NCI-H1930 (cell line): ENCODE results near the gene FZD2.
"Not testable (repeated sequence)": the region's sequence is repeated elsewhere in the genome, so short reads cannot be mapped to it uniquely, and the experiment has no call there.

Experiments used
- DNase-seq, 2 experiments: peaks; one replicate each; lab custom pipeline; 2025; lab: John Stamatoyannopoulos, UW

FZD2 gene

DNA sequence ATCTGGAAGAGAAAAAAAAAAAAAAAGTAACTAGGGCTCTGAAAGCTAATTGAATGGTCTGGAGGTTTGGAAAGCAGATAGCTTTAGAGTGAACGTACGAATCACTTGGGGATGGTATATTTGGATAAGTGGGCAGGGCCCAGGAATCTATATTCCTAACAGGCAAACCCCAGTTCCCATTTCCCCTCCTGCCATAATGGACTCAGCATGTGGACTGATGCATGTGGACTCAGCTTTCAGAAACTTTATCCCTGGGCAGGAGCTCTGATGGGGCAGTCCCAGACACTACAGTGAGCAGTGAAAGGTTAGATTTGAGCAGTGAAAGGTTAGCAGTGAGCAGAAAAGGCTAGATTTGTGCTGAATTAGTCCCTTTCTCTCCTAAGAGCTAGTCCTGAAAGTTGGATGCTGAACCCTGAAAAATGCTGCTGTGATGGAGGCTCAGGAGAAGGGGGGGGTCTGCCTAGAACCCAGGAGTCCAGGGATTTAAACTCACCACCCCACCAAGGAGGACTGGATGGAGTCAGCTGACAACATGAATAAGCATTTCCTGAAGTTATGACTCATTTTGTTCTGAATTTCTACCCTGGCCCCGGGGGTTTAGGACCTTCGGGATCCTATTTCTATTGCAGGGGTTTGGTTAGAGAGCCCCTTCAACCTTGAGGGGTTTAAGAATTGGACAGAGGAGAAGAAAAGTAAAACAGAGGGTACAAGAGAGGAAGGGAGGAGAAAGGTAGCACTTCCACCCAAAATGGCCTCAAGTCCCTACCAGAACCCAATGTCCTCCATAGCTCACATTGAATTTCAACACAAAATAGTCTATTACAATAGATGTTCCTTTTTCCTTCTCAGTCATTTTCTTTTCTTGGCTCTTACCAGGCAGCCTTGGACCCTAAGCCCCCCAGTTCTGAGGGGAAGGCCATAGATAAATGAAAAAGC lies 10.3 kb upstream of the FZD2 start:
- DNase-seq, result no peak

DNA sequence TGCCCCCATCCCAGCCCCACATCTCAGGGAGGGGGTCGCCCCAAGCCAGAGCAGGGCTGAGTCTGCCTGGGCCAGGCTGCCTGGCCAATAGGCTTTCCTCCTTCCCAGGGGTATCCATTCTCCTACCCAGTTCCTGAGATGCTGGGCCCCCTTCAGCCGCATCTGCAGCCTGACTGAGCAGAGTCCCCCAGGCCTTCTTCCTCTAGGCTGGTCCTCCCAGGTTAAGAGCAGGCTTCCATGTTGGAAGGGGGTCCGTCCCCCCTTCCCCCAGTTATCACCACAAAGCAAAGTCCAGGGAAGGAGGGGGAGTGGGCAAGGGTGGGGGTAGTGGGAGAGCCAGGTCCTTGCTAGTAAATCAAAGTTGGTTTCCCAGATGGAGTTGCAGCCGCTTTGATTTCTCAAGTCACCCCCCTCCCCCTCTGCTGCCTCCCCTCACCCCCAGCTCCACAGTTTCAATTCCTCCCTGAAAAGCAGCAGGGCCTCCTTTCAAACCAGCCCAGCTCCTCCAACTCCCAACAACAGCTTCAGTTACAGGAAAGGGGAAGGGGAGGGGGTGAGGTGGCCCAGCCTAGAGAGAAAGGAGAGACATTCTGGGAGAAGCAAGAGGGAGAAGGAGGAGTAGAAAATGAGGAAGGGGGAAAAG lies 9.5 kb upstream of the FZD2 start:
- no peak for DNase-seq

DNA sequence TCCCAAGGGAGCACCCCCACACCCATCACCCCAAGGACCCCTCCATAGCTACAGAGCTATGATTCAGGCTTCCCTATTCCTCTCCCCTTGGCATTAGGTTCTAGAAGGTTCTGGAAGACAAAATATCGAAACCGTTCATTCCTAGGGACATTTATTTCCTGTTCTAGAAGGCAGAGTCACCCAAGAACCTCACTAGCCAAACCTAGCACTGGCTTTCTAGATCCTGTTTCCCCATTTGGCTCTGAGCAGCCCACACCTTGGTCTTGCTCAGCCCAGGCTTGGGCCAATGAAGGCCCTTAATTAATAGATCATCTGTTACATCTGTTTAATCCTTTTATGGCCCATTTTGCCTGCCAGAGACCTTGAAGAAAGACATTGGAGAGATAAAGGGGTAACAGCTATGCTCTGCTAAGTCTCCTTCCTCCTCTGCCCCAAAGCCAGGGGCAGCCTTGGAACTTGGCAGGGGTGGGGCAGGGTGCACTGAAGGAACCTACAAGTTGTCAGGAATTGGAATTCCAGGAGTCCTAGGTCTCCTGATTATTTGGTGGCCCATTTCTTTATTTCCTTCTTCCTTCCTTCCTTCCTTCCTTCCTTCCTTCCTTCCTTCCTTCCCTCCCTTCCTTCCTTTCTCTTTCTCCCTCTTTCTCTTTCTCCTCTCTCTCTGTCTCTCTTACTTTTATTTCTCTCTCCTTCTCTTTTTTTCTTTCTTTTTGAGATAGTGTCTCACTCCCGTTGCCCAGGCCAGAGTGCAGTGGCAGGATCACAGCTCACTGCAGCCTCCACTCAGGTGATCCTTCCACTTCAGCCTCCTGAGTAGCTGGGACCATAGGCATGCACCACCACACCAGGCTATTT lies 8.7 kb upstream of the FZD2 start:
- no peak for DNase-seq

DNA sequence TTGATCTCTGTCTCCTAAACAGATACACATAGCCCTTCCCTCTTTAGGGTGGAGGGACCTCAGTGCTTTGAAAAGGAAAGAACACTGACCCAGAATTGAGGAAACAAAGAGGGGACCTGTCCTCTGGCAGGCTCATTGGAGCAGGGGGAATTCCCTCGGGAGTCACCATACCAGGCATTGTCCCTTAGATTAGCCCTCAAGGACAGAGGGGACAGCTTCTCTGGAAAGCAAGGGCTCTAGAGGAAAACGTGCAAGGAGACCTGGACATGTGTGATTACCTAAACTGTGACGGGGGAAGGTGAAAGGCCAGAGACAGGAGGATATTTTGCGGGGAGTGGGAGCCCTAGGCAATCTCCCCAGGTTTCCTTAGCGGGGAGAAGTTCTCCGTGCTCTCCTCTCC lies 7.6 kb upstream of the FZD2 start:
- no peak for DNase-seq

DNA sequence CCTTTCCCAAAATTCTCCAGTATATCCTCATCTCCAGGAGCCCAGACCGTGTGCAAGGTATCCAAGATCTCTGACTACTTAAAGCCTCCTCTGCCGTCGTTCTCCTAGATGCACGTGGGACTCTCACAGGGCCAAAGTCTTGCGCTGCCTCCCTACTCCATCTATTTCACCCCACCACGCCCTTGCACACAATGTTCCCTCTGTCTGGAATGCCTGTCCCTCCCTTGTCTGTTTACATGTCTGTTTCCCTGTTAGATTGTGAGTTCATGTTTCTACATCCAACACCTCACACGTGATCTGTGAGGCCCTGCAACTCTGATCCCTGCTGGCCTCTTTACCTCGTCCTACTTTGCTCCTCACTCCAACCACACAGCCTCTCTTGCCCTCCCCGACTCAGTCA lies 4.9 kb upstream of the FZD2 start:
- DNase-seq, result no peak

DNA sequence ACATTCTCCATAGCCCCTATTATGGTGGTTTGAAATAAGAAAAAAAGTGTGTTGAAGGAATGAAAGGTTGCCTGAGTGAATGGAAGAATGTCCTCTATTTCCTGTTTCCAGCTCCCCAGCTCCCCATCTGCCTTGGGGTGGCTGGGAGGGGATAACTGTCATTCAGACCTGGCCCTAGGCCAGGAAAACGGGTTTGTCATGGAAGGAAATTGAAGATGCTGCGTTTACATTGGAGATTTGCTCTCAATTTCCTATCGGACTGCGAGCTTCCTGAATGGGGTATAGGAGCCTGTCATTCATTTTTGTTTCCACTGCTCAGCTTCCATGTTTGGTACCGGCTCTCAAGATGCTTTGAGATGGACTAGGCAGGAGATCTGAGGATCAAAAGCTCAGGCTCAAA lies 2.2 kb upstream of the FZD2 start:
- DNase-seq, result no peak

DNA sequence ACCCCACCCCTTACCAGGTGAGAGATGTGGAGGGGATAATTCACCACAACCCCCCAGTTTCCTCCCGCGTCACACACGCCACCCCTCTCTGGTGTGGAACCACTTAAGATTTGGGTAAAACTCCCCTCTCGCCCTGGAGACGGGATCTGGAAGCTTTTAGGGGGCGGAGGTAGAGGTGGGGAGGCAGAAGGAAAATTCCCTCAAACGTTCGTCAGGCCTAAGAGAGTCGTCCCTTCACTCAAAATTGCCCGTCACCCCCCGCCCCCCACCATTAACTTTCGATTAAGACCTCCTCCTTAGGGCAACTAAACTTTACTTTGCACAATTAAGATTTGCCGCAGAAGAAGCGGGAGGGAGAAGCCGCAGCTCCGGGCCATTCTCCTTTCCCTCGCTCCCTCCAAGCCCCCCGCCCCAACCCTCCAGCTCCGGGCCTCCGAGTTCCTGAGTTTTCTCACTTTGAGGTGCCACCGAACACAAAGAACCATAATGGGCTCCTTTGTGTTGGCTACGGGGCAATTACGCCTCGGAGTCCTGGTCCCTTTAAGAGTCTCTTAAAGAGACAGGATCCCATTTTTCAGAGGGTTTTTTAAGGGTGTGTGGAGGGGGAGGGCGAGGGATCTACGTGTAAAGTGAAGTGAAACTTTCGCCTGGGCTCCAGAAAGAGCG lies 985 bp upstream of the FZD2 start:
- peak in 1 of 2 experiments; percentile 43 for DNase-seq

DNA sequence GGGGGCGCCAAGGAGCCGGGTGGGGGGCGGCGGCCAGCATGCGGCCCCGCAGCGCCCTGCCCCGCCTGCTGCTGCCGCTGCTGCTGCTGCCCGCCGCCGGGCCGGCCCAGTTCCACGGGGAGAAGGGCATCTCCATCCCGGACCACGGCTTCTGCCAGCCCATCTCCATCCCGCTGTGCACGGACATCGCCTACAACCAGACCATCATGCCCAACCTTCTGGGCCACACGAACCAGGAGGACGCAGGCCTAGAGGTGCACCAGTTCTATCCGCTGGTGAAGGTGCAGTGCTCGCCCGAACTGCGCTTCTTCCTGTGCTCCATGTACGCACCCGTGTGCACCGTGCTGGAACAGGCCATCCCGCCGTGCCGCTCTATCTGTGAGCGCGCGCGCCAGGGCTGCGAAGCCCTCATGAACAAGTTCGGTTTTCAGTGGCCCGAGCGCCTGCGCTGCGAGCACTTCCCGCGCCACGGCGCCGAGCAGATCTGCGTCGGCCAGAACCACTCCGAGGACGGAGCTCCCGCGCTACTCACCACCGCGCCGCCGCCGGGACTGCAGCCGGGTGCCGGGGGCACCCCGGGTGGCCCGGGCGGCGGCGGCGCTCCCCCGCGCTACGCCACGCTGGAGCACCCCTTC lies 484 bp downstream of the FZD2 start:
- DNase-seq, result no peak

DNA sequence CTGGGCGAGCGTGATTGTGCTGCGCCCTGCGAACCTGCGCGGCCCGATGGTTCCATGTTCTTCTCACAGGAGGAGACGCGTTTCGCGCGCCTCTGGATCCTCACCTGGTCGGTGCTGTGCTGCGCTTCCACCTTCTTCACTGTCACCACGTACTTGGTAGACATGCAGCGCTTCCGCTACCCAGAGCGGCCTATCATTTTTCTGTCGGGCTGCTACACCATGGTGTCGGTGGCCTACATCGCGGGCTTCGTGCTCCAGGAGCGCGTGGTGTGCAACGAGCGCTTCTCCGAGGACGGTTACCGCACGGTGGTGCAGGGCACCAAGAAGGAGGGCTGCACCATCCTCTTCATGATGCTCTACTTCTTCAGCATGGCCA lies 1.0 kb downstream of the FZD2 start:
- DNase-seq, result no peak

DNA sequence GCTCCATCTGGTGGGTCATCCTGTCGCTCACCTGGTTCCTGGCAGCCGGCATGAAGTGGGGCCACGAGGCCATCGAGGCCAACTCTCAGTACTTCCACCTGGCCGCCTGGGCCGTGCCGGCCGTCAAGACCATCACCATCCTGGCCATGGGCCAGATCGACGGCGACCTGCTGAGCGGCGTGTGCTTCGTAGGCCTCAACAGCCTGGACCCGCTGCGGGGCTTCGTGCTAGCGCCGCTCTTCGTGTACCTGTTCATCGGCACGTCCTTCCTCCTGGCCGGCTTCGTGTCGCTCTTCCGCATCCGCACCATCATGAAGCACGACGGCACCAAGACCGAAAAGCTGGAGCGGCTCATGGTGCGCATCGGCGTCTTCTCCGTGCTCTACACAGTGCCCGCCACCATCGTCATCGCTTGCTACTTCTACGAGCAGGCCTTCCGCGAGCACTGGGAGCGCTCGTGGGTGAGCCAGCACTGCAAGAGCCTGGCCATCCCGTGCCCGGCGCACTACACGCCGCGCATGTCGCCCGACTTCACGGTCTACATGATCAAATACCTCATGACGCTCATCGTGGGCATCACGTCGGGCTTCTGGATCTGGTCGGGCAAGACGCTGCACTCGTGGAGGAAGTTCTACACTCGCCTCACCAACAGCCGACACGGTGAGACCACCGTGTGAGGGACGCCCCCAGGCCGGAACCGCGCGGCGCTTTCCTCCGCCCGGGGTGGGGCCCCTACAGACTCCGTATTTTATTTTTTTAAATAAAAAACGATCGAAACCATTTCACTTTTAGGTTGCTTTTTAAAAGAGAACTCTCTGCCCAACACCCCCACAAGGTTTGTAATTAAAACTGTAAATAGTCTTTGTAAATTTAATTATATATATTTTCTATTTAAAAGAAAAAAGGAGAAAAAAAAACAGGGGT lies 1.7 kb downstream of the FZD2 start:
- DNase-seq, result no peak

DNA sequence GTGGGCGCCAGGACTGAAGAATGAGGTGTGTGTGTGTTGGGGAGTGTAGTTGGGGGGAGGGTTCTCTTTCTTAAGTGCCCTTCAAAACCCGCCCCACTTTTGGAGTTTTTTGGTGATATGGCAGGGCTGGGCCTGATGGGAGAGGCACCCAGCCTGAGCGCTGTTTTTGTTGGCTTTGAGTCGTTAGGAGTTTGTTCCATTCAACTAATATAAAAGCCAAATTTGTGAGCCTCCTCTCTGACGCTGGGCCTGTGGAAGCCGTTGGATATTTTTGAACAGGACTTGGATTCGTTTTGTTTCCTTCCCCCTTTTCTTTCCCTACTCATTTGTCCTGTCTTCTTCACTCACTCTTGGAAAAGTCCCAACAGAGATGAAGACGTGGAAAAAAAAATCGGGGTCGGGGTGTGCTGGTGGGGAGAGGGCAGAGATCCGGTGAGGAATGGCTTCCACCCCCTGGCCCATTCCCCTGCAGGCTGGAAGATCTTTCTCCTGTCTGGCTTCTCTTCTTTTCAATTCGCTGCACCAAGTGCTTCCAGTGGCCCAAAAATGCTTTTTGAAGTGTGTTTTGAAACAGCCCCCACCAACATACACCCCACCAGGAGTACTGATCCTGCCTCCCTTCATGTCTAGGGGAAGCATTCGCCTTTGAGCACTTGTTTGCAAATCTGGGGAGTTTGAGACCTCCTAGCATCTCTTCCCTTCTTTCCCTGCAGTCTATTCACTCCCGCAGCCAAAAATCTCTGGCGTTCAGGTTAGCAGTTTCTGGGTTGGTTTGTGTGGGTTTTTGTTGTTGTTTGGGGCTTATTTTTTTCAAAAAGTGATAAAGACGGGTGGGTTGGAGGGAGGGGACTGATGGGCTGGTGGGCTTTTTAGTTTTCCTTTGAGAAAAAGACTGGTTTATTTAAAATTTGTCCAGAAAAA lies 2.6 kb downstream of the FZD2 start:
- DNase-seq, result no peak

DNA sequence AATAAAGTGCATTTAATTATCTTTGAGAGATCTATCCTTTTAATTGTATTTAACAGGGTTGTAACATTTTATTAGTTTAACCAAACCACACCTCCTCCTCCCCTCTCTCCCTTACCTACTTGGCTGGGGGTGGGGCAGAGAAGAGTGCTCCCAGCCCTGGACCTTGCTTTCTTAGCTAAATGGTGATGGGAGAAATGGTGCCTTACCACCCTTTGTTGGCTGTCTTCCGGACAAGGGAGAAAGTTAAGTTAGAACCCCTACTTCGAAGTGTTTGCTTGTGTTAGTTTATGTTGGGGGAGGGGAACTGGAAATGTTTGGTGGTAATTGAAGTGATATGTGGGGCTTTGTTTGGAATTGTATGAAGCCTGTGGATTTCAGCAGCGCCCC lies 3.9 kb downstream of the FZD2 start:
- DNase-seq, result no peak

DNA sequence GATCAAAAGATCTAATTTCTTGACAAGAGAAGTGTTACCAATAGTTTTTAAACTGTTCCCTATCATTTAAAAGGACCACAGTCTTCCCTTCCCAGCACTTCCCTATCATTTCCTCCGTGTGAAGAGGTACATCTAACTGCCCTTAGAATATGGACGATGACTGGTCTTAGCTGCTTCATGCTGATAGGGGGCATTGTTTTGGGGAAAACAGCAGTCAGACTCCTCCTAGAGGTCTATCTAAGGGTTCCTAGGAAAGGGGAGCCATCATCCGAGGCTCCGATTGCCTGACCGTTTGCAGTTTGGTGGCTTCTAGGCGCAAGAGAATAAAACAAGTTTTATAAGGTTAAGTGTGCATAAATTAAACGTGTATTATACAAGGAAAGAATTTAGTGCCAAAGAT lies 7.1 kb downstream of the FZD2 start:
- no peak for DNase-seq

DNA sequence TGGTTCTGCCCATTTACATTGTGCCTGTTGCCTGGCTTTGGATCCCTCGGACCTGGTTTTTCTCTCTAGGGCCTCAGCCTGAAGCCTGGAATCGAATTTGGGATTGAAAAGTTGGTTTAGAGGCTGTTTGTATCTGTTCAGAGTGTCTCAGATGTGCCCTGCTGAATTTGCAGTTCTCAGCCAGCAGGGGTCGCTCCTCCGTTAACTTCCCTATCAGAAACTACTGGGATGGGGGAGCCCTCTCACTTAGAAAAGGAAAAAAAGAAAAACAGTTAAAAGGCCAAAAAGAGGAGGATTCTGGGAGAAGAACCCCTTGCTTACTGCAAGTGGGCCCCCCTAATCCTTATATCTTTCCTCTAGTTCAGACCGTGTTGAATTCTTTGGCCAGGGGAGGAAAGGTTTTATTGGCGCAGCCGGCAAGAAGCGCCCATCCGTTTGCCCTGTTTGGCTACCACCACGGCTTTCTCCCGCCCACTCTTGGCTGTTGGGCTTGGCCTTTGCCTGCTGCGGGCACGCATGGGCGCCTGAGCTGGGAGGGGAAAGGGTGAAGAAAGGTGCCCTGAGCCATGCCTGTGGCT lies 8.7 kb downstream of the FZD2 start:
- DNase-seq, result no peak

DNA sequence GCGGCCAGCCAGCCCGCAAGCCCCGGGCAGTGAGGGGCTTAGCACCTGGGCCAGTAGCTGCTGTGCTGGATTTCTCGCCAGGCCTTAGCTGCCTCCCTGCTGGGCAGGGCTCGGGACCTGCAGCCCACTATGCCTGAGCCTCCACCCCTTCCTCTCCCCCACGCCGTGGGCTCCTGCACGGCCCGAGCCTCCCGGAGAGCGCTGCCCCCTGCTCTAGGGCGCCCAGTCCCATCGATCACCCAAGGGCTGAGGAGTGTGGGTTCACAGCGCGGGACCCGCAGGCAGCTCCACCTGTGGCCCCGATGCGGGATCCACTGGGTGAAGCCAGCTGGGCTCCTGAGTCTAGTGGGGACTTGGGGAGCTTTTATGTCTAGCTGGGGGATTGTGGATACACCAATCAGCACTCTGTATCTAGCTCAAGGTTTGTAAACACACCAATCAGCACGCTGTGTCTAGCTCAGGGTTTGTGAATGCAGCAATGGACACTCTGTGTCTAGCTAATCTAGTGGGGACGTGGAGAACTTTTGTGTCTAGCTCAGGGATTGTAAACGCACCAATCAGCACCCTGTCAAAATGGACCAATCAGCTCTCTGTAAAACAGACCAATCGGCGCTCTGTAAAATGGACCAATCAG lies 11.1 kb downstream of the FZD2 start:
- not testable (repeated sequence) for DNase-seq

DNA sequence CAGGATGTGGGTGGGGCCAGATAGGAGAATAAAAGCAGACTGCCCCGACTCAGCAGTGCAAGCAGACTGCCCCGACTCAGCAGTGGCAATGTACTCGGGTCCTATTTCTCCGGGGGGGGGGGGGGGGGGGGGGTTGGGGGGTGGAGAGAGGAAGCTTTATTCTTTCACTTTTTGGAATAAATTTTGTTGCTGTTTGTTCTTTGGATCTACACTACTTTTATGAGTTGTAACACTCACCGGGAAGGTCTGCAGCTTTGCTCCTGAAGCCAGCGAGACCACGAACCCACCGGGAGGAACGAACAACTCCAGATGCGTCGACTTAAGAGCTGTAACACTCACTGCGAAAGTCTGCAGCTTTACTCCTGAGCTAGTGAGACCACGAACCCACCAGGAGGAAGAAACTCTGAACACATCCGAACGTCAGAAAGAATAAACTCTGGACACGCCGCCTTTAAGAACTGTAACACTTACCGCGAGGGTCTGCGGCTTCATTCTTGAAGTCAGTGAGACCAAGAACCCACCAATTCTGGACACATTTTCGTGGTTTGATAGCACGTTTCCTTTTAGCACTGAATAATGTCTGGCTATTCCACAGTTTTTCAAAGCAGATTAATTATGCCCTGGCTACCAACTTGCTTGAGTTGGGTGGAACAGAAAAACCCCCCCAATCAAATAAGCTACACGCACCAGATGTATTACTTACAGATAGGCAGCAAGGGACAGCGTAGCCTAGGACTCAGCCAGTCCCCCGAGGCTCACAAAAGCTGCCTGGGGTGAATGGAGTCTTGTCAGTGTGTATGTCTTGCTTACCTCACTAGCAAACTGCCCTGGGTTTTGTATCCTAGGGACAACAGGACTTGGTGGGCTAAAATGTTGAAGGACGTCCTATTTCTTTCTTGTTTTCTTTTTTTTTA lies 11.9 kb downstream of the FZD2 start:
- peak; percentile 26 to 70 for DNase-seq

DNA sequence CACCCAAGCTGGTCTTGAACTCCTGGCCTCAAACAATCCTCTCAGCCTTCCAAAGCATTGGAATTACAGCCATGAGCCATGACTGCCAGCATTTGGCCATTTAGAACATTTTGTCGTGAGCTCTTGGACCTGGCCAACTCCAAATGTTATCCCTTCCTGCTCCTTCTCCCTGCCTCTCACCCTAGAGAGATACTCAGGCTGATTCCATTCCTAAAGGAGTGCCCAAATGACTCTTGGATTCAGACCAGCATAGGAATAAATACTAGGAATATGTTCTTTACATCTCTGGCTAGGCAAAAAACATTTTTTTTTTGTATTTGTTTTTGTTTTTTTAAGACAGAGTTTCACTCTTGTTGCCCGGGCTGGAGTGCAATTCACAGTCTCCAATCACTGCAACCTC lies 15.5 kb downstream of the FZD2 start:
- no peak for DNase-seq
